GM18526 (cell line): ENCODE data around the gene SUSD1.

Experiments used
- POLR2A ChIP-seq: IDR thresholded peaks from 3 replicates; pipeline ENCODE4 v1.6.1; 2011; ENCODE audit not compliant: insufficient read length; ENCODE audit errors: extremely low read depth

The SUSD1 gene

GRCh38 chr9:112119225-112120029, 55.7 kb downstream of the SUSD1 start:
- no peak for TF ChIP-seq POLR2A

- no peak for TF ChIP-seq POLR2A
Measured at GRCh38 chr9:112118009-112118408, 57.1 kb downstream of the SUSD1 start.

- no peak for TF ChIP-seq POLR2A
Measured at GRCh38 chr9:112115970-112116753, 58.9 kb downstream of the SUSD1 start.

- TF ChIP-seq POLR2A = no peak
Measured at GRCh38 chr9:112115109-112115508, 60.0 kb downstream of the SUSD1 start.

GRCh38 chr9:112112941-112113681, 62.0 kb downstream of the SUSD1 start:
- no peak for TF ChIP-seq POLR2A

GRCh38 chr9:112112519-112112918, 62.6 kb downstream of the SUSD1 start:
- no peak for TF ChIP-seq POLR2A

- no peak for TF ChIP-seq POLR2A
Measured at GRCh38 chr9:112111461-112111860, 63.6 kb downstream of the SUSD1 start.

- TF ChIP-seq POLR2A = no peak
Measured at GRCh38 chr9:112110777-112111113, 64.4 kb downstream of the SUSD1 start.

GRCh38 chr9:112110094-112110776, 64.9 kb downstream of the SUSD1 start:
- no peak for TF ChIP-seq POLR2A

- TF ChIP-seq POLR2A = no peak
Measured at GRCh38 chr9:112104901-112105300, 70.2 kb downstream of the SUSD1 start.

GRCh38 chr9:112104401-112104800, 70.7 kb downstream of the SUSD1 start:
- no peak for TF ChIP-seq POLR2A

GRCh38 chr9:112103405-112103804, 71.7 kb downstream of the SUSD1 start:
- no peak for TF ChIP-seq POLR2A

- TF ChIP-seq POLR2A = no peak
Measured at GRCh38 chr9:112097712-112098688, 77.1 kb downstream of the SUSD1 start.
